ENCODE results near the gene THAP7. TPM values are rescaled to one million over a fixed set of nuclear protein-coding genes. Genes with fewer than 3 reads are reported as not detected.
"Not testable (repeated sequence)": the region's sequence is repeated elsewhere in the genome, so short reads cannot be mapped to it uniquely, and the experiment has no call there.

Gene THAP7
- total and polyA plus RNA-seq, 2 of the 4 experiments (the other 2 are of a cell fraction), result 14.2 to 19.8 TPM

DNA sequence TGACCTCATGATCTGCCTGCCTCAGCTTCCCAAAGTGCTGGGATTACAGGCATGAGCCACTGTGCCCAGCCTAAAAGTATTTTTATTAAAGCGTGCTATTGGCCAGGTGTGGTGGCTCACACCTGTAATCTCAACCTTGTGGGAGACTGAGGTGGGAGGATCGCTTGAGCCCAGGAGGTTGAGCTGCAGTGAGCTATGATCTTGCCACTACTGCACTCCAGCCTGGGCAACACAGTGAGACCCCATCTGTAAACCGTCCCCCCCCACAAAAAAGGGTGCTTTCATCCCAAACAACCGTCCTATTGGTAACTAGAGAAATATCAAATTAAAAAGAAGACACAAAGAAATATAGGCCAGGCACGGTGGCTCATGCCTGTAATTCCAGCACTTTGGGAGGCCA lies 37.2 kb upstream of the THAP7 start:
- H2AK9ac ChIP-seq (replicated peaks; ENCODE audit: low read depth, low read length, poor library complexity); intact Hi-C loops (cut with micrococcal nuclease); H4K91ac ChIP-seq (ENCODE audit: insufficient read depth, low read depth, low read length); H3K9me3 ChIP-seq (ENCODE audit: control insufficient read depth, insufficient read depth, low read length); H2BK20ac ChIP-seq (ENCODE audit: low read depth, low read length); H3K4me1 ChIP-seq (ENCODE audit: control insufficient read depth, insufficient read depth, low read length); POLR2A ChIA-PET (ENCODE audit: unreplicated experiment); H3K56ac ChIP-seq (ENCODE audit: extremely low read depth, insufficient read depth, low read length); DNase-seq; H3K23ac ChIP-seq (ENCODE audit: low read depth, low read length); H3K36me3 ChIP-seq (ENCODE audit: control insufficient read depth, insufficient read depth, low read length); H3K27ac ChIP-seq (ENCODE audit: insufficient read depth, low read length); H3K4me3 ChIP-seq (ENCODE audit: insufficient read depth, low read depth, low read length); CTCF ChIA-PET; H3K14ac ChIP-seq (replicated peaks; ENCODE audit: low read depth, low read length); H3K79me1 ChIP-seq (ENCODE audit: low read depth in 1 of 2, low read length in 2 of 2); H2BK15ac ChIP-seq (ENCODE audit: low read depth, low read length); ATAC-seq (ENCODE audit: low read depth); H3K18ac ChIP-seq (ENCODE audit: low read depth, low read length); H3K27me3 ChIP-seq (ENCODE audit: control insufficient read depth, insufficient read depth, low read length); dilution Hi-C loops (cut with HindIII; ENCODE audit: low sequenced_read_pairs, unreplicated experiment); H4K20me1 ChIP-seq (ENCODE audit: insufficient read depth, low read length); H3K4me2 ChIP-seq (ENCODE audit: low read depth, low read length); in situ Hi-C loops (cut with MboI; ENCODE audit: low sequenced_read_pairs); H2AK5ac ChIP-seq (ENCODE audit: low read depth, low read length); H3K9me1 ChIP-seq (ENCODE audit: insufficient read depth, low read length); H2AFZ ChIP-seq (replicated peaks; ENCODE audit: low read length, poor library complexity); H2BK5ac ChIP-seq (ENCODE audit: low read depth, low read length, poor library complexity, severe bottlenecking); H4K8ac ChIP-seq (ENCODE audit: low read depth in 2 of 2, low read length in 2 of 2); BruUV-seq (replicated peaks); H4K5ac ChIP-seq (ENCODE audit: low read depth, low read length); H3K9ac ChIP-seq (ENCODE audit: low read depth, low read length): not testable (repeated sequence)
- no CpG with 5 or more reads among the region's 5 CpGs for WGBS, 2 experiments (ENCODE audit: extremely low coverage in 2 of 2, insufficient read length in 1 of 2)
- H2BK120ac ChIP-seq (ENCODE audit: low read depth, low read length), result peak overlapping the region; percentile 31; the same call in 1 of the 2 replicates
- peak overlapping the region; percentile 13; the same call in 1 of the 2 replicates for H3K4ac ChIP-seq (ENCODE audit: low read depth, low read length)
